Kidney capillary endothelial cell (primary cell): ENCODE data around the gene LTK.
A peak's percentile ranks its signal among the peaks of the same experiment; 100 is the strongest.
"Not testable (repeated sequence)": the region's sequence is repeated elsewhere in the genome, so short reads cannot be mapped to it uniquely, and the experiment has no call there.

Experiments used
- DNase-seq: peaks from one replicate; pipeline ENCODE4 v3.0.0-alpha.2; 2018; ENCODE audit warnings: low spot score

Gene LTK

DNA sequence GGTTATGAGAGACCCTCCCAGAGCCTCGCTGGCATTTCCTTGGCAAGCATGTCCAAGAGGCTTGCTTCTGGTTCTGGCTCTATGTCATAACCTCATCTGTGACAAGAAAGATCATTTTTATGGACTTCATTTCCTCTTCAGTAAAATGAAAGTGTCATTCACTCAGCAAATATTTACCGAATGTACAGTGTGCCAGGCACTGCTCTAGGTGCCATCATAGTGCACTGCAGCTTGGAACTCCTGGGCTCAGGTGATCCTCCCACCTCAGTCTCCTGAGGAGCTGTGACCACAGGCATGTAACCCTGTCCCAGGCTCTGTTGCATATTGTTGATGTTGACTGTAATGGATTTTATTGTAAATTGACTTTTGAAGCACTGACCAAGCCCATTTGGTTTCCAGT lies 38.7 kb downstream of the LTK start:
- DNase-seq: no peak

DNA sequence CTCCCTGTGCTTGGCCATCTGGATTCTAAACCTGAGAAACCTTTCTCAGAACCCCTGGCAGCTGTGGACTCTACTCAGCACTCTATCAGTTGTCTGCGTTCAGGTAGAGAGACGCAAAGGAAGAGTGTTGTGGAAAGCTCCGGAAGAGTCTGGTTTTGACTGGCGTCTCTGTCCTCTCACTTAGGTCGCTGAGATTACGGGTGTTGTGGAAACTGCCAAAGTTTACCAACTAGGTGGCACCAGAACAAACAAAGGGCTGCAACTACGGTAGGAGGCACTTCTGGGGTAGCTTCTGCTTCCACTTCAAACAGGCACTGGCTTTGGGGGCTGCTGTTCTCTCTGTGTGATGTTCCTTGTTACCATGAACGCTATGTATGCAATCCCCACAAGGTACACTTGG lies 39.2 kb downstream of the LTK start:
- no peak for DNase-seq

DNA sequence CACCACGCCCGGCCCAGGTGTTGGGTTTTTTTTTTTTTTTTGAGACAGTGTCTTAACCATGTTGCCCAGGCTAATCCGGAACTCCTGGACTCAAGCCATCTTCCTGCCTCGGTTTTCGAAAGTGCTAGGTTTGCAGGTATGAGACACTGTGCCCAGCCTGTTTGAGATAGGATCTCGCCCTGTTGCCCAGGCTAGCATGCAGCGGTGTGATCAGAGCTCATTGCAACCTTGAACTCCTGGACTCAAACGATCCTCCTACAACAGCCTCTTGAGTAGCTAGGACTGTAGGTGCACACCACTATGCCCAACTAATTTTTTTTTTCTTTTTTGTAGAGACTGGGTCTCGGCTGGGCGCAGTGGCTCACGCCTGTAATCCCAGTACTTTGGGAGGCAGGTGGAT lies 40.2 kb downstream of the LTK start:
- no peak for DNase-seq

DNA sequence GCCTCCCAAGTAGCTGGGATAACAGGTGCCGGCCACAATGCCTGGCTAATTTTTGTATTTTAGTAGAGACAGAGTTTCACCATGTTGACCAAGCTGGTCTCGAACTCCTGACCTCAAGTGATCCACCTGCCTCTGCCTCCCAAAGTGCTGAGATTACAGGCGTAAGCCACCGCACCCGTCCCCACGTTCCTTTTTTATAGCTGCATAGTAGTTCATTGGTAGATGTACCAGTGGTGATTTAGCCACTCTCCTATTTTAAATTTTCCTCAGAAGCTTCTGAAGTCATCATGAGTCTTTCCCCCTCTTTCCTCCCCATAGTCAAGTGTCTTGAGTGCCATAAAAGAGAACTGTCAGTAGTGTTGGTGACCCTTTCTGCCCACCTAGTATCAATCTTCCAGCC lies 44.0 kb downstream of the LTK start:
- DNase-seq: not testable (repeated sequence)

DNA sequence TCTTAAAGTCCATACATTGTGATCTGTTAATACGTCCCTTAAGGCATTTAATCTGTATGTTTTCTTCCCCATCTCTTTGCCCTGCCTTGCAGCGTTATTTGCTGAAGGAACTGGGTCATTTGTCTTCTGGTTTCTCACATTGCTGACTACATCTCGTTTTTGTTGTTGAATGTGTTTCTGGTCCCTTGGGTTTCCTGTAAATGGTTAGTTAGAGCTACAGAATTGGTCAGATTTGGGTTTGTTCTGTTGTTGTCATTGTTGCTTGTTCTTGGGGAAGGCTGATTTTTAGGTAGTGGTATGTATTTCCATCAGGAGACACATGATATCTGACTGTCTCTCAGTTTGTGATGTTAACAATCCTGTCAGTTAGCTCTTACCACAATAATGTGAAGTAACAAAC lies 46.9 kb downstream of the LTK start:
- no peak for DNase-seq

DNA sequence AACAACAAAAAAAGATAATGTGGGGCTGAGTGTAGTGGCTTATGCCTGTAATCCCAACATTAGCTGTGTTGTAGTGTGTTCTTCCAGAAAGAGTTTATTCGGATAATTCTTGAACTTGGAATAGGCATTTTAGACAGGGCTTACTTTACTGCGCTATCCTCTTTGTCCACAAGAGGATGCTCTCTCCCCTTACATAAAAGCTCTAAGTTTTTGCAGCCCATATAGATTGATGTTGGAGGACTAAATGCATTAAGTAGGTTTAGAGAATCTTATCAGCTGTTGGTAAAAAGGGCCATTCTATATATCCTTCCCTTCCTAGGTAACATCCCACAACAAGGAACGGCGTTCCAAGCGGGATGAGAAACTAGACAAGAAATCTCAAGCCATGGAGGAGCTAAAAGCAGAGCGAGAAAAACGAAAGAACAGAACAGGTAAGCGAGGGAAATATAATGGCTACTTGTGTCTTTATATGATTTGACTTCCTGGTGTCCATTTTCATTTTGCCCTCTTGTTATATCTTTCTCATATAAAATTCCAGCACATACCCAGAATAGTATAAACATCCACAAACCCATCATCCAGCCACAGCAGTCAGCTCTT lies 47.7 kb downstream of the LTK start:
- peak; percentile 61 for DNase-seq

DNA sequence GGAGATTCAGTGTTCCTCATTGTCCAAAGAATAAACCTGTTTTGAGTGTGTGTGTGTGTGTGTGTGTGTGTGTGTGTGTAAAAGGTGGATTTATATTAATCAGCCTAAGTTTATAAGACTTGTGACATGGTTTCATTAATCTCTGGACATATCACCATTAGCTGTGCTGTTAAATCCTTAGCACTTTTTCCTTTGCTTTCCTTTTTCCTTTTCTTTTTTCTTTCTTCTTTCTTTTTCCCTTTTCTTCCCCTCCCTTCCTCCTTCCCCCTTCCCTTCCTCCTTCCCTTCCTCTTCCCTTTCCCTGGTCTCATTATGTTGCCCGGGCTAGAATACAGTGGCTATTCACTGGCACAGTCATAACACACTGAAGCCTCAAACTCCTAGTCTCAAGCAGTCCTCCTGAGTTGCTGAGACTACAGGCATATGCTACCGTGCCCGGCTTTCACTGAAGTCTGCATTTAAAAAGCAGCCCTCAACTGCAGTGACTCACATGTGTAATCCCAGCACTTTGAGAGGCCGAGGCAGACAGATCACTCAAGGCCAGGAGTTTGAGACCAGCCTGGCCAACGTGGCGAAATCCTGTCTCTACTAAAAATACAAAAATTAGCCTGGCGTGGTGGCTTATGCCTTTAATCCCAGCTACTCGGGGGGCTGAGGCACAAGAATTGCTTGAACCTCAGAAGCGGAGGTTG lies 48.6 kb downstream of the LTK start:
- DNase-seq: no peak

DNA sequence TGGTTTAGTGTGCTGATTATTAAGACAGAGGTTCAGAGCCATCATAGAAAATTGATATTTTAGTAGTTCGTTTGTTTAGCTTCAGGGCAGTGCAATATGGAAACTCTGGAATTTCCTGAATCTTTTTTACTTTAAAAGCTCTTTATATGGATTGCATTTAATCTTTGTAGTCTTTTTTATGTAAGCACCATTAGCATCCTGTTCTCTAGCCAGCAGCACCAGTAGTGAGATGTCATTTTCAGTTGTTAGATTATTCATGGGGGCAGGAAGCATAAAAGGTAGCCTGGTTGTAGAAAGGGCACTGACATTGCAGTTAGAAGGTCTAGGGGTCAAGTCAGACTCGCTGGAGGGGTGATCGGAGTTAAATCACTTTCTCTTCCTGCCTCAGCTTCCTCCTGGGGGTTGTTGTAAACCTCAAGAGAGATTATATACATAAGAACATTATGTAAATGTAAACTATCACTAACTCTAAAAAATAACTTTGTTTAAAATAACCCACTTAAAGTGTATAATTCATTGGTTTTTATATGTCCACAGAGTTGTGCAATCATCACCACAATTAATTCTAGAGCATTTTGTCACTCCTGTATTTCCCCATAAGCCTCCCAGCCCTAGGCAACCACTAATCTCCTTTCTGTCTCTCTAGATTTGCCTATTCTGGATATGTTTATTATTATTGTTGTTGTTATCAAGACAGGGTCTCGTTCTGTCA lies 51.4 kb downstream of the LTK start:
- DNase-seq: no peak
